ENCODE measurements around the gene TMEM212.
A peak's percentile ranks its signal among the peaks of the same experiment; 100 is the strongest.

The TMEM212 gene

DNA sequence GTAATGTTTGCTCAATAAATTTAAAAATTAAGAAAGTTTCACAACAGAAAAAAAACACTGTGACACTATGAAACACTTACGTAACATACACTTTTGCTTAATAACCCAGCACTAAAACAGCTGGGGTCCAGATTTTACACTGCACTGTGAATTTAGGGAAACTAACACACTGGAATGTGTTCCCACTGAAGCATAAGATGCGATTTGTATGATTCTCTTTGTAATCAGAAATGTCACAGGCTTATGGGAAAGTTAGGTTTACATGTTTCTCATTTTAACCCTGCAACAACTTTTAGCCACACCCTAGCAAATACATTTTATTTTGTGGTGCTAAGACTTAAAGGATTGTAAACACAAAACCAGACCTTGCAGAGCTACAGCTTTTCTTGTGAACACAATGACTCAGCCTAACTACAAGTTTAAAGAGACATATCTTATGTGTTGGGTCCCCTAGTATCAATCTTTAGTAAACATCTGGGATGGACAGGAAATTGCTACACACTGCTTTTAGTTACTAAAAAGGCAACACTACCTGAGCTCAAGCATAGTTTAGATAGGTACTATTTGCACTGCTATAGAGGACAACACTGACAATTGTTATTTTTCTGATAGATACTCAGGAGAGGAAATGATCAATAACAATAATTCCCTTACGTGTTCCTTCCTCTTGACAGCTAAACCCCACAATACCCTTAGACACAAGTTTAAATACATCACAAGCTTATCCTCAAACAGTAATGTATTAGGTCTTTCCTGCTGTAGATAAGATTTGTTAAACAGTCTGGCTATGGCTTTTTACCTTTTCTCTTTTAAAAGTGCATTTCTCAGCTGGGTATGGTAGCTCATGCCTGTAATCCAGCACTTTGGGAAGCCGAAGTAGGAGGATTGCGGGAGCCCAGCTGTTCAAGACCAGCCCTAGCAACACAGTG, 36.7 kb upstream of the TMEM212 start:
- H3K9me3 ChIP-seq: no peaks in the 10 kb centered on the region
- no peak for TF ChIP-seq CTCF (IDR thresholded peaks at IDR 0.05)
- no peaks in the 10 kb centered on the region for H3K36me3 ChIP-seq
- H3K4me1 ChIP-seq: peaks cover 0 to 58% (median 29%) of the 10 kb centered on the region in 4 donors
- DNase-seq: no peak
- H3K27ac ChIP-seq: peak overlapping the region in 1 of 2 donors; percentile 66
- no peak overlapping the region for H3K4me3 ChIP-seq
- intact Hi-C loops (cut with DNase I; ENCODE audit: low total_unique reads): no loop called here
- no peaks in the 10 kb centered on the region for H3K27me3 ChIP-seq

GRCh38 chr3:171807129-171807675, 35.9 kb upstream of the TMEM212 start:
- DNase-seq: no peak
- H3K4me1 ChIP-seq: peaks cover 0 to 58% (median 28%) of the 10 kb centered on the region in 4 donors
- H3K36me3 ChIP-seq: no peaks in the 10 kb centered on the region
- TF ChIP-seq CTCF (IDR thresholded peaks at IDR 0.05): no peak
- intact Hi-C loops (cut with DNase I; ENCODE audit: low total_unique reads): no loop called here
- no peaks in the 10 kb centered on the region for H3K27me3 ChIP-seq
- H3K4me3 ChIP-seq: no peak overlapping the region
- no peaks in the 10 kb centered on the region for H3K9me3 ChIP-seq
- H3K27ac ChIP-seq: no peak overlapping the region

- no peak for DNase-seq
- Histone ChIP-seq H3K36me3 (no peaks in the 10 kb centered on the region), H3K27me3 (no peaks in the 10 kb centered on the region), H3K27ac (no peak overlapping the region), H3K9me3 (no peaks in the 10 kb centered on the region), H3K4me3 (no peak overlapping the region), H3K4me1 (peaks cover 0 to 52% (median 25%) of the 10 kb centered on the region in 4 donors)
- intact Hi-C loops (cut with DNase I; ENCODE audit: low total_unique reads): no loop called here
- no peak for TF ChIP-seq CTCF (IDR thresholded peaks at IDR 0.05)
Observed at GRCh38 chr3:171807806-171808205, 35.3 kb upstream of the TMEM212 start.

DNA sequence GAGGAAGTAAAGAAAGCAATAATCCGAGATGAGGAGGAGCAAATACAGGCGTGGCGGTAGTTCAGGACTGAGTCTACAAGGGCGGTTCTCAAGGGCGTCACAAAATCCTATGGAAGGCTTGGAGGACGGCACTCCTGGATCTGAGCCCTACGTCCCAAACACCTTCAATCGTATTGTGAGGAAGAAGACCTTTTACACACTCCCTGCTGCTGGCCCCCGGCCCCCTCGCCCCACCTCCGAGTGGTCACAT, 33.6 kb upstream of the TMEM212 start:
- TF ChIP-seq CTCF (IDR thresholded peaks at IDR 0.05): no peak
- DNase-seq: no peak

DNA sequence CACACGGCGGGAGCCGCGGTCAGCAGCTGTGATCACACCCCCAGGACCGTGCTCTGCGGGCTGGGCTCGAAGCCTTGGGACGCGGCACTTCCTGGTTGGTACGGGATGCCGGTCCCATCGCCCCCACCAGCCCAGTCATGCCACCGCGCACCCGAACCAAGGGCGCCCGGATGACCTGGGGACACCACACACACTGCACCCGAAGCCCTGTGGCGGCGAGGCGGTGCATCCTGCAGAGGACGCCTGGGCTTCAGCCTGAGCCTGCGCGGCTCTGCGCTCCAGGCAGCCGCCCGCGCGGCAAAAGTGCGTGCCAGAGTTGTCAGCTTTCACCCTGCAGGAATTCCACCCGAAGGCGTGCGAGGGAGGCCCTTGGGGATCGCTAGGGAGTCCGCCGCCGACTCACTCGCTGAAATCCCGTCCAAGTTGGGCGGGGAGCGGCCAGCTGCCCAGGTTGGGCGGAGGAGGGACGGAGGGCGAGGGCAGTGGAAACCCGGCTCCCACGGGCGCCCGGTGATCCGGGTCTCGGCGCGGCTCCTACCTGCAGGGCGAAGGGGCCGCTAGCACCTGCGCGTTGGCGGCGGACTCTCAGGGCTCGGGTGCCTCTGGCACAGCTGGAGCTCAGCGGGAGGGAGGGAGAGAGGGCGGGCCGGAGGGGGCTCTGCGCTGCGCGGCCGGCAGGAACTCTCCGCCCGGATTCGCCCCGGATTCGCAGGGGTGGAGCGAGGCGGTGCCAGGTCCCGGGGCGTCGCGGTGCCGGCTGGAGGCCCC, 33.1 kb upstream of the TMEM212 start, which contains the start of gene PLD1:
Gene PLD1 (minus strand): TSS at position 623 of the 768 bp plus-strand sequence. CDS start 72,432 bp downstream, outside the sequence.
- Histone ChIP-seq H3K36me3 (no peaks in the 10 kb centered on the region), H3K9me3 (no peaks in the 10 kb centered on the region), H3K4me1 (peaks cover 0 to 41% (median 19%) of the 10 kb centered on the region in 4 donors), H3K4me3 (peak within 1 kb of the TSS; percentile 60 to 66), H3K27ac (peak within 1 kb of the TSS; percentile 68 to 84), H3K27me3 (no peaks in the 10 kb centered on the region)
- peak; percentile 86 to 96 for DNase-seq
- intact Hi-C loops (cut with DNase I; ENCODE audit: low total_unique reads): no loop called here
- no peak for TF ChIP-seq CTCF (IDR thresholded peaks at IDR 0.05)

More for the DNA sequence above, 33.6 kb upstream of the TMEM212 start:
- no peaks in the 10 kb centered on the region for H3K27me3 ChIP-seq
- intact Hi-C loops (cut with DNase I; ENCODE audit: low total_unique reads): no loop called here
- H3K36me3 ChIP-seq: no peaks in the 10 kb centered on the region
- peak overlapping the region; percentile 60 to 66 for H3K4me3 ChIP-seq
- no peaks in the 10 kb centered on the region for H3K9me3 ChIP-seq
- peaks cover 0 to 46% (median 22%) of the 10 kb centered on the region in 4 donors for H3K4me1 ChIP-seq
- peak overlapping the region; percentile 68 to 84 for H3K27ac ChIP-seq

Measured in tibial artery (tissue), 4 donors.